GM18520 (cell line): ENCODE results near the gene UBE2D2.

Experiments
- ATAC-seq: cut with Tn5 transposase; IDR thresholded peaks from one replicate; pipeline ENCODE4 v1.9.1; 2021; ENCODE audit not compliant: unreplicated experiment

The UBE2D2 gene

DNA sequence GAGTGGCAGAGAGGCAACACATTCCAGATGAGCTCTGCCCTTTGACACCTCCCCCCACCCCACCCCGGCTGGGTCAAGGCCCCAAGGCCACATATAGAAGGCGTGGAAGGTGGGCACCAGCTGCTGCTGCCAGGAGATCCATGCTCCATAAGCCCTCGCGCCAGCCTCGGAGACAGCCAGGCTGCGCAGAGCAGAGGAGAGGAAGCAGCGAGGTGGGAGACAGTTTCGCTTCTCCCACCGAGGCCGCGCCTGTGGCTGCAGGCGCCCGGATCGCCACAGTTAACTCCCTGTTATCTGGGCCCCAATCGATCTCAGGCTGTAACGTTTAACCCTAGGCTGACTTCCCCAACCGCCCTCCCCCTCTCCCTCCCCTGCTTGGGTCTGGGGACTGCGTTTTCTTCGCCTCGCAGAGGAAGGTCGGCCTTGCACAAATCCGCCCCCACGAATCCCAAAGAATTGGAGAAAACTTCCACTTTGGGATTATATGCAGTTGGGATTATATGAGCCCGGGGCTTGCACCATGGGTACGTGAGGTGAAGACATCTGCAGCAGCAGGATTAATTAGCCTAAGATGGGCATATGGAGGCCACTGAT lies 85.9 kb downstream of the UBE2D2 start:
- ATAC-seq: no peak

- ATAC-seq: no peak
These were observed 86.5 kb downstream of the UBE2D2 start for GRCh38 chr5:139647506-139648204.

DNA sequence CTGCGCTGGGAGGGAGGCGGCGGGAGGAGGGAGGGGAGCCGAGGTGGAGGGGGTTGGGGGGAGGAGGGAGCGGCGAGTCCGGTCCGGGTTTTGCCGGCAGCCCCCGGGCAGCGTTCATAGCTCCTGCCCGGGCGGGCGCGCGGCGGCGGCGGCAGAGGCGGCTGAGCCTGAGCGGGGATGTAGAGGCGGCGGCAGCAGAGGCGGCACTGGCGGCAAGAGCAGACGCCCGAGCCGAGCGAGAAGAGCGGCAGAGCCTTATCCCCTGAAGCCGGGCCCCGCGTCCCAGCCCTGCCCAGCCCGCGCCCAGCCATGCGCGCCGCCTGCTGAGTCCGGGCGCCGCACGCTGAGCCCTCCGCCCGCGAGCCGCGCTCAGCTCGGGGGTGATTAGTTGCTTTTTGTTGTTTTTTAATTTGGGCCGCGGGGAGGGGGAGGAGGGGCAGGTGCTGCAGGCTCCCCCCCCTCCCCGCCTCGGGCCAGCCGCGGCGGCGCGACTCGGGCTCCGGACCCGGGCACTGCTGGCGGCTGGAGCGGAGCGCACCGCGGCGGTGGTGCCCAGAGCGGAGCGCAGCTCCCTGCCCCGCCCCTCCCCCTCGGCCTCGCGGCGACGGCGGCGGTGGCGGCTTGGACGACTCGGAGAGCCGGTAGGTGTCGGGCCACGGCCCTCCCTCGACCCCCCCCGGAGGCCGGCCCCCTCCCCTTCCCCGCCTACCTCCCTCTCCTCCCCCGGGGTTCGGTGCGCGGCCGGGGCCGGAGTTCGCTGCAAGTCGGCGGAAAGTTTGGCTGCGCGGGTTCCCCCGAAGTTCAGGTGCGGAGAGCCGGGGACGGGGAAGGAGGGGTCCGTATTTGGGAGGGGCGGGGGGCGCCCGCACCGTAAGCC lies 87.3 kb downstream of the UBE2D2 start, which contains the start of gene CXXC5:
TSS of gene CXXC5 (plus strand) at position 145 of the 877 bp plus-strand sequence. CDS start 32,175 bp downstream, outside the sequence.
- ATAC-seq: no peak

DNA sequence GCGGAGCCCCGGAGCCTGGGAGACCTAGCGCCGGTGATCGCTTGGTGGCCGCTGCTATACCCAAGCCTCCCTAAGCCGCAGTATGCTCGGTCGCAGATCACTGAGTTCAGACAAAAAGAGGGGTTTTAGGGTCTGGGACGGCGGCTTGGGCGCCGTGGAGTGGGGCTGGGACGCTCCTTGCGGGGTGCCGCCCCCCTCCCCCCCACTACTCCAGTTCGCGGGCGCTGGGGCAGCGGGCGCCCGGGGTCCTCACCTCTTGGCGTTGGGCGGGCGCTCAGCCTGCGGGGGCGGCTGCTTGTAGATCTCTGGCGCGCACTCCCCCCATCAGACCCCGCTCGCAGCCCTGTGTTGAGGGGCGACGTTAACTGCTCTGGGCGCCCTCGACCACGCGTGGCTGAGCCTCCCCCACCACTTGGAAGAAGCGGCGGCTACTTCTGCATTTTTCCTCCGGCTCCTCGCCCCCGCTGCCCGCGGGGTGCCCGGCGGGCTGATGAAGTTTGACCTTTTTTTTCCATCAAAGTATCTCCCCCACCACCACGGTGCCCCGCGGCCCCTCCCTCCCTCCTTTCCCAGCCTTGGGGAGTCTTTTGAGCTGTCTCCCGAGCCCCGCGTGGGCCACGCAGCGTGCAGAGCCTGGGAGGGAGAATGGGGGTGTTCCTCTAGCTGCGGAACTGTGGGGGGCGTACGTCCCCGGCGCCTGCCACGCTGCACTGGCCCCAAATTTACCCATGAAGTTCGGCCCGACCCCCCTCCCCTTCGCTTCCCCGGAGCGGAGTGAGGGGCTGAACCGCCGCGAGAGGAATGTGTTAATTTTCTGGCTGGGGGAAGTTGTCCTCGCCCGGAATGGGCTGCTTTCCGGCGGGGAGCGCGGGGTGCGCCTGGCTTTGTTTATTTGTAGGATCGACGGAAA lies 88.2 kb downstream of the UBE2D2 start:
- no peak for ATAC-seq

- no peak for ATAC-seq
These were observed 89.0 kb downstream of the UBE2D2 start for GRCh38 chr5:139650031-139650688.

DNA sequence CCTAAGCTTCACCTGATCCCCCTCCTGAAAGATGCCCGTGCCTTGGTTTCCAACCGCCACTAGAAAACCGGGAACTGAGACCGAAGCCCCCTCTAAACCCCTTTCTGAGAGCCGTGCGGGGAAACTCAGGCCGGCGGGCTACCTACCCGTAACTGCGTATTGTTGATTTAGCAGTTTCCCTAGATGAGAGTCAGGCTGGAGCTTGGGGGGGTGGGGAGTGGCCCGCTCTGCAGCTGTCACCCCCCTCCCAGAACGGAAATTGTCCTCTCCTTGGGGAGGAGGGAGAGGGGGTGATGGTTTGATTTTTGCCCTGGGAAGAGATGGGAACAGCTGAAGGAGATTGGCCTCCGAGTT lies 89.5 kb downstream of the UBE2D2 start:
- ATAC-seq: no peak

DNA sequence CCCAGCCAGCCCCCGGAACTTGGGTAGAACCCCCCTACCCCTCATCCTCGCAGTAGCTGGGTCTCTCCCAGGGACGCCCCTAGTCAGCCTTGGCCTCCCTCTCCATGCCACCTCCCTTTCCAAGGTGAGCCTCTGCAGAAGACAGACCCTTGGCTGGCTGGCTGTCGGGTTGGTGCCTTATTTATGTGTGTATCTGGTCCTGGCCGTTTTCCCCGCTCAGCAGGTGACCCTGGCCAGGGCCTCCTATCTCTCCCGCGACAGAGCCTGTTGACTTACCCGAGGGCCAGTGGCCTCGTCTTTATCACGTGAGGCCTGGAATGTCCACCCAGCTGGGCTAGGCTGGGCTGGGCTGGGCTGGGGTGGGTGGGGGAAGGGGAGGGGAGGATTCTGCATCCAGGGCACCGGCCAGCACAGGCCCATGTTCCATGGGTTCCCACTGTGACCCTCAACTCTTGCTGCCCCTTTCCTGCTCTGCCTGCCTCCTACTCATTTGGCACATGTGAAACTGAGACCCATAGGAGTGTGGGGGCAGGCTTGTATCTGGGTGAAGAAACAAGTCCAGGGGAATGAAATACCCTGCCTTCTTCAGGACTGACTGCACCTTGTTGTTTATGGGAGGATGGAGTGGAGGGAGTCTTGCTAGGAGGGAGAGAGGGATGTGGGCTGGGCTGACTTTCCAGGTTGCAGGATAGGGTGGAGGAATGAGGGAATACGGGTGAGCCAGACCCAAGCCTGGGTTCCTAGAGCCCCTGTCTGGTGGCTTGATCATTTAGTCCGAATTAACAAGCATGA lies 90.1 kb downstream of the UBE2D2 start:
- ATAC-seq: no peak

DNA sequence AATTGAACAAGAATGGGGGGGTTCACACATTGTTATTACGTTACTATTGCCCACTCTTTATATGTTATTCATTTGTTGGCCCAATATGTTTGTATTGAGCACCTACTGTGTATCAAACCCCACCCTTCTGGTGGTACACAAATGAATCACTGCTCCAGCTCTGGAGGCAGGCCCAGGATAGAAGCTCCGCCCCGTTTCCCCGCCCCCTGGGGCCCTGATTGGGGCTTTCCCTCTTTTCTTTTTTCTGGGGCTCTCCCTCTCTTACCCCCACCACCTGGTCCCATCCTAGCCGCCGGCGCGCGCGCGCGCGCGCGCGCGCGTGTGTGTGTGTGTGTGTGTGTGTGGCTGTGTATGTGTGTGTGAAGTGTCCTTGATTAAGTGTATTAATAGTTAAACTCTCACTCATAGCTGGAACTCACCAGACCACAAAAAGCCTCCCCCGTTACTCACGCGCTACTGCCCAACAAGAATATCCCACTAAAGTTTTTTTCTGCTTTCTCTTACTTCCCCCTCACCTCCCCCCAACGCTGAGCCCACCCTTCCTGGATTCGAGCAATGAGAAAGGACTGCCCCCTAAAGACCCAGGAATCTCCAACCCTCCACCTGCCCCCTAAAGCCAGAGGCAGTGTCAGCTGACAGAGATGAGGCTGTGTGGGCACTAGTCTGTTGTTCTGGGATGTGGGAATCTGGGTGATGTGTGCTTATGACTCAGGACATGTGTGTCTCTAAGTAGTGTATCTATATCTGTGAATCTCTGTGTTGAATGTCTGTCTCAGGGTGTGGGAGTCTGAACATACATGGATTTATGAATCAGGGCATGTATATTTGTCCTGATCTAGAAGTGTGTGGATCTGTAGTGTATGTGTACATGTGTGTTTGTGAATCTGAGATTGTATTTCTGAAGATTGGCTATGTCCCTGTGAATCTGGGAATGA lies 91.0 kb downstream of the UBE2D2 start:
- peak; percentile 34 for ATAC-seq

GRCh38 chr5:139652788-139653241 lies 91.7 kb downstream of the UBE2D2 start:
- no peak for ATAC-seq

DNA sequence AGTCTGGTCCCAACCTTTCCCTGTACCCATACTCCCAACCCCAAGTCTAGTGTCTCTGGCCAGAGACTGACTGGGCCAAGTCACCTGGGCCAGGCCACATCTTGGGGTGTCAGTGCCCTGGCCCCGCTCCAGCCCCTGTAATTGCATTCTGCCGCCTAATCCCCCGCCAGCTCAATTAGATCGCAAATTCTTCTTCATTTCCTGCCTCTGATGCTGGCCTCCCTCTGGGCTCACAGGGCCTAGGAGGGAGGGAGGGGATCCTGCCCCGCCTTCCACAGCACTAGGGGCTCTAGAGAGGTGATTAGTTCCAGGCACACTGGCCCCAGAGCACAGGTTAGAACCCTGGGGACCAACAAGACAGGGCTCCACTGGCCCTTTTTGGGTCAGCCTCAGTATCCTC lies 92.5 kb downstream of the UBE2D2 start:
- no peak for ATAC-seq

DNA sequence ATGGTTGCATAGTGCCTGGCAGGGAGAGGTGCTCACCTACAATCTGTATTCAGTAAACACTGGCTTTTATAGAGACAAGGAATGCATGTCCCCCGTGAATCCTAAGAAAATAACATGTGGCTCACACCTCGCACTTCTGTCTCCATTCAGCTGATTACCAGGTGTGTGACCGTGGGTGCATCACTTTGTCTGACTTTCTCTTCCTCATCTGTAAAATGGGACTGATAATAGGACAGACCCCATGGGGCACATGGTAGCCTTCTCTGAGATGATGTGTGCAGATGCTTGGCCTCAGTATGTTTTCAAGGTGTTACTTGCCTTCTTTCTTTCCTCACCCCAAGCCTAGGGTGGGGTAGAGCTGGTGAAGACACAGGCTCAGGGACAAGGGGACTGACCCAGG lies 93.3 kb downstream of the UBE2D2 start:
- no peak for ATAC-seq

- ATAC-seq: no peak
These were observed 93.8 kb downstream of the UBE2D2 start for GRCh38 chr5:139654871-139655491.

DNA sequence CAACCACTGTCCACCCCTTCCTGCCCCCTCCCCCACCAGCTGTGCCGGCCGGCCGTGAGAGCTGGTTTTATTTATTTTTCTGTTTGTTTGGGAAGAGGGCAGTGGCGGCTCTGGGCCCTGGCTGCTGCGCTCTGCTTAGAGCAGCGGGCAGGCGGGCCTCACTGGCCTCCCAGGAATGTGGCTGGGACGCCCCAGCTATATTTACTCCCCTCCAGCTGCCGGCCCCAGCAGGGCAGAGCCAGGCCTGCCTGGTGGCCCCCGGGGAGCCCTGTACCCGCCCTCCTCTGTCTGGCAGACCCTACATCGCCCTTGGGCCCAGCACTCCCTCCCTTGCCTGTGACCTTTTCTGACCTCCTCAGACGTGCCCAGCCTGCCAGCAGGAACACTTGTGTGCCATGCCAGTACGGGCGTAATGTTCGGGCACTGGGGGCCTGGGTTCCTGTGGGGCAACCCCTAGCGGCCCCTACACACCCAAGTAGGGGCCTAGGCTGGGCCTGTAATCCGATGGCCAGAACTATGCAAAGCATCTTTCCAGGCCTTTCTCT lies 94.7 kb downstream of the UBE2D2 start:
- ATAC-seq: no peak

DNA sequence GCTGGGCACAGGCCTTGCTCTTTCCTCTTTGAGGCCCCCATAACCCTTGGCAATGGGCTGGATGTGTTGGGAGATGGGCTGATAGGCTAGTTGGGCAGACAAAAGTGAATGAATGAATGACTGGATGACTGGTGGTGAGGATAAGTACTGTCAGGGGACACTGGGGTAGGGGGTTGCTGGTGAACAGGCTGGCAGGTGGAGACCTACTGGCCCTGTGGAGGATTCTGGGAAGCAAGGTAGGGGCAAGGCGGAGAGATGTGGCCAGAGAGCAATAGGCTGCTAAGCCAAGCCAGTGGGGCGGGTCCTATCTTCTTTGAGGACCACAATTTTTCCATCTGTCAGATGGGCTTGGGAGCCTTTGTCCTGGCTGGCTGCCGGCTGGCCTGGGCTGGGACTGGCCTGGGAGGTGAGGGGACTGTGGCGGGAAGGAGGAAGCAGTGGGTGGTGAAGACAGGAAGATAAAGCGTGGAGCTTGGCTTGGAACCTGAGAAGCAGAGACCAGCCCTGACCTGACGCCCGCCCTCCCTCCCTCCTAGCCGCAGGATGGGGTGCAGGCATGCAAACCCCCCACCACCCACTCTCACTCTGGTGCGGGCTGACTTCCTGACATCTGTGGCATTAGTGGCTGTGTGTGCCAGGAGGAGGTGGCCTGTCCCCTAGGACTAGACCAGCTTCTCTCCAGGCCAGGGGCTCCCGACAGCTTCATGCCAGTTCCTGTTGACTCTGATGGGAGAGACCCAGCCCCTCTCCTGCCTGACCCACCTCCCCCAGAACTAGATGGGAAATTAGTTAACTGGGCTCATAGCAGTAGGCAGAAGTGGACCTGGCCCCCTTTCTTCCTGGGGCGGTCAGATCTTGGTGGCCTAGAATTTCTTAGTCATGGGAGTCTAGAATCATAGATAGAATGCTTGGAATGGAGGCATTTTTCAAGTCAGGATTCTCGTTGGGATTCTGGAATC lies 96.5 kb downstream of the UBE2D2 start:
- no peak for ATAC-seq

DNA sequence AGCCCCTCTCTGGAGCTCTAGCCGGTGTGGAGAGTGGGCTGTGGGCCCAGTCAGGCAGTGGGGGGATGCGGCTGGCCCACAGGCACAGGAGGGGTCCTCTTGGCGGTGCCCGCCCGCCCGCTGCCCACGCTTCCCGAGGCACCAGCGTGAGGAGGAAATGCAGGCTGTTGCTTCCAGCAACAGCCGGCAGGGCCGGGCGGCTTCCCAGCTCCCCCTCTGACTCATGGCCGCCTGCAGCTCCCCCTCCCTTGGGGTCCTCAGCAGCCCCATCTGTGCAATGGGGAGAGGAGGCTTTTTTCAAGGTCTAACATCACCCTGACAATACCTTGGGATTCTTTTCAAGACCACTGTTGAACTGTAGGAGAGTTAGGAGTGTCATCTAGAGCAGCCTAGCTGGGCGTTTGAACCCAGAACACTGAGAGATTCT lies 97.4 kb downstream of the UBE2D2 start:
- no peak for ATAC-seq

- no peak for ATAC-seq
These were observed 98.0 kb downstream of the UBE2D2 start for GRCh38 chr5:139658928-139659667.
